GM21360 (cell line): ENCODE data around the gene ADA.

ENCODE experiments used
- ATAC-seq: cut with Tn5 transposase; IDR thresholded peaks from one replicate; pipeline ENCODE4 v1.9.1; 2021; ENCODE audit warnings: mild to moderate bottlenecking, moderate library complexity; ENCODE audit not compliant: unreplicated experiment

Gene ADA

GRCh38 chr20:44583157-44583556 lies 68.3 kb downstream of the ADA start:
- no peak for ATAC-seq

- ATAC-seq: no peak
Measured at GRCh38 chr20:44582311-44583025, 69.0 kb downstream of the ADA start, which contains the start of gene PKIG. Gene PKIG, plus strand, starts transcription at chr20:44582579. Its CDS starts 31,978 bp downstream, at chr20:44614557.

GRCh38 chr20:44581515-44581914 lies 70.0 kb downstream of the ADA start:
- ATAC-seq: no peak

DNA sequence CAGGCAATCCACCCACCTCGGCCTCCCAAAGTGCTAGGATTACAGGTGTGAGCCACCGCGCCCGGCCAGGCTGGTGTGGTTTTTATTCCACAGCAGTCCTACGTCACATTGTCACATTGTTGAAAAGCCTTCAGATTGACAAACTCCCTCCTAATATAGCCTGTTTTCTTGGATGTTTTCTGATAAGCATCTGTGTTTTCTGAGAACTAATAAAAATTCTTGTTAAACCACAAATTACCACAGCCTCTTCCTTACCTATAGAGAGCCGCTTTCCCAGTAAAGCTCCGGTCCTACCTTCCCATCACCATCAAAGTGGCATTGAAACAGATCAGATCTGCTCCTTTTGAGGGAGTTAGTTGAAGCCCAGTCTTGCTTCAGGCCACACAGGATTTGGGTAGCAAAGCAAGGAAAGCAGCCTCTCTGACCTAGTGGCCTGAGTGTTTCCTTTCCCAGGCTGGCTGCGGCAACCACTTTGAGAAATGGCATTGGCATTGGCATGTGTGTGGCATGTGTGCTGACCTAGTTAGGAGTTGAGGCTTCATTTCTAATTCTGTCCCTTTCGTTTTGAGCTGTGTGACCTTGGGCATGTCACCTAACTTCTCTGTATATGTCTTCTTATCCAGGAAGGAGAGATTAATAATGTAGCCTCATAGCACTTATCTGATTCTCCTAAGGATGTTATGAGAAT lies 70.8 kb downstream of the ADA start:
- ATAC-seq: no peak

- ATAC-seq: no peak
Measured at GRCh38 chr20:44579313-44580081, 72.0 kb downstream of the ADA start.

DNA sequence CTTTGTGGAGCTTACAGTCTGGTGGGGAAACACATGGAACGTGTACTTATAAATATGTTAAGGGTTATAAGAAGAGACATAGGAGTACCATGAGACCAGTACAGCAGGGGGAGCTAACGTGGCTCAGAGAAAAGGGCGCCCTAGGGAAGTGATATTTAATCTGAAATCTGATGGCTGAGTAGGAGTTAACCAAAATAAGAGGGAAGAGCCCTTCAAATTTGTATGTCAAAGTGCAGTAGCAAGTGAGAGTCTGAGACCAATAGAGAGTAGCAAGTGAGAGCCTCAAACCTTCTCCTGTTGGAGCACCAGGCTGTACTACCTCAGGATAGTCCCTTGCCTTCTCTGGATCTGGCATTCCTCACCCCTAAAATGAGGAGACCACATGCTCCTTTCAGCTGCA lies 75.2 kb downstream of the ADA start:
- ATAC-seq: no peak

GRCh38 chr20:44574372-44574771 lies 77.1 kb downstream of the ADA start:
- ATAC-seq: no peak

DNA sequence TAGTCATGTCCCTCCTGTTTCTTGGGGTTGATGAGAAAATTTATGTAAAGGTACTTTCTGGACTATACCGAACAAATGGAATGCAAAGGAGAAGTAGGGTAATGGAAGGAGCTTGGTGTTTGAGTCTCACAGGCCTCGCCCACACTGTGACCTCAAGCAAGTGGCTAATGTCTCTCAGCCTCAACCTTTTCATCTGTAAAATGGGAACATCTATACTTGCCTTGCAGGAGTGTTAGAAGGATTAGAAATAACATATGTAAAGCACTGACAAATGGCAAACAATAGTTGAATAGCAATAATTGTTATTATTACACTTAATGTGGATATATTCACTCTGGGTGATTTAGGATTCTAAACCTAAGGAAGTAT lies 78.0 kb downstream of the ADA start:
- no peak for ATAC-seq

DNA sequence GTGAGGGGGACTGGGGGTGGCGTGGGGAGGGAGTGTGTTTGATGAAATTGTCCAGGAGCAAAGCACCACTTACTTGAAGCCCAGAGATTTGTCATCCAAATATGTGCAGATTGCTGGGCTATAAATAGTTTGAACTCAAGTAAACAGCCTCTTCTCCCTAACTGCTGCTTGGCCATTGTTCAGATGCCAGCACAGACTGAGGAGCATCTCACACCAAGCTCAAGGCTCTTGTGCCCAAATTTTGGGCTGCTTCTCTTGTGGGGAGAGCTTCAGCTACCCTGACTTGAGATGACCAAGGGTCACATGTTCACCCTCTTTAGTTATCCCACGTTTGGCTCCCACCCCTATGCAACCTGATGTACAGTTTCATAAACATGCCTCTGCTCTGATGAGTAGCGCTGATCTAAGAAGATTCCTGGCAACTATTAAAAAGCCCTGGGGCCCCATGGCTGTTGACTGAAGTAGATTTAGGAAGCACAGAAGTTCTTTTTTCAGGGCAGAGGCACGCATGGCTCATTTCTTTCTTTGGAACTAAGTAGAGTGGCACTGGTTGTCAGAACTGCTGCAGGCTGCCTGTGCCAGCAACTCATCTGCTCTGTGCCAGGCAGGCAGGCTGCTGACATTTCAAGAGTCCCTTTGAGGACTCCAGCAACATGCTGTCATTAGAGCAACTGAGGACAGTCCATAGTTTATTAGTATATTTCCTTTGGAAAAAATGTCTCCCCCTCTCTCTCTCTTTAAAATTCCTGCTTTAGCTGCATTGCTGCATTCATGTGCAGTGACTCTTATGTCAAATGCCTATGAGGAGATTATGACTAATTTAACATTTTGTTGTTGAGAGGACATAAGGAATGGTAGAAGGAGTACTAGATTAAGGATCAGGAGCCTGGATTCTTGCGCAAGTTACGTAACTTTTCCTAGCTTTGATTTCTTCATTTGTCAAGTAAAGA lies 78.7 kb downstream of the ADA start:
- ATAC-seq: no peak

- ATAC-seq: no peak
Measured at GRCh38 chr20:44571362-44571988, 80.0 kb downstream of the ADA start.

- no peak for ATAC-seq
Measured at GRCh38 chr20:44570367-44570766, 81.1 kb downstream of the ADA start.
